Vagina (tissue), 2 donors: ENCODE measurements around the gene TBCC.
A peak's percentile ranks its signal among the peaks of the same experiment; 100 is the strongest.

ENCODE experiments used
- CTCF ChIP-seq, 3 experiments: fragments of 450-650 bp in 2 of 3; fragments of 200-600 bp in 1 of 3; sonication (generic) in 1 of 3; IDR thresholded peaks; one replicate each; pipeline ENCODE4 v1.5.1; 2017 to 2019; ENCODE audit warnings: antibody characterized with exemption in 3 of 3, mild to moderate bottlenecking in 2 of 3, moderate library complexity in 2 of 3
- POLR2A ChIP-seq, 2 donors: fragments of 450-650 bp; IDR thresholded peaks; one replicate each; pipeline ENCODE4 v1.6.1; 2017; ENCODE audit warnings: antibody characterized with exemption in 2 of 2, mild to moderate bottlenecking in 2 of 2, moderate library complexity in 2 of 2
- POLR2AphosphoS5 ChIP-seq, 2 donors: sonication (generic); formaldehyde crosslinking; IDR thresholded peaks; one replicate each; pipeline ENCODE4 v1.9.0; 2017; ENCODE audit warnings: antibody characterized with exemption in 2 of 2, mild to moderate bottlenecking in 2 of 2, low read depth in 1 of 2; ENCODE audit not compliant: insufficient read depth in 1 of 2

- TF ChIP-seq POLR2A (IDR thresholded peaks at IDR 0.05) (peak in 1 of 2 donors; percentile 82), CTCF (IDR thresholded peaks at IDR 0.05) (no peak), POLR2AphosphoS5 (IDR thresholded peaks at IDR 0.05; ENCODE audit: insufficient read depth in 1 of 2, low read depth in 1 of 2) (peak; percentile 72 to 97)
These were observed 824 bp upstream of the TBCC start for GRCh38 chr6:42746463-42747391.
